Endometrium (tissue), 2 donors: Measurements from ENCODE around the gene ABCC4.

ENCODE experiments used
- FAIRE-seq: peaks from 2 replicates; lab custom pipeline; 2012; peaks lifted over from hg19 to GRCh38; lab: Jason Lieb, UNC
- donor health status: control.
- donor health status: control.

Gene ABCC4

DNA sequence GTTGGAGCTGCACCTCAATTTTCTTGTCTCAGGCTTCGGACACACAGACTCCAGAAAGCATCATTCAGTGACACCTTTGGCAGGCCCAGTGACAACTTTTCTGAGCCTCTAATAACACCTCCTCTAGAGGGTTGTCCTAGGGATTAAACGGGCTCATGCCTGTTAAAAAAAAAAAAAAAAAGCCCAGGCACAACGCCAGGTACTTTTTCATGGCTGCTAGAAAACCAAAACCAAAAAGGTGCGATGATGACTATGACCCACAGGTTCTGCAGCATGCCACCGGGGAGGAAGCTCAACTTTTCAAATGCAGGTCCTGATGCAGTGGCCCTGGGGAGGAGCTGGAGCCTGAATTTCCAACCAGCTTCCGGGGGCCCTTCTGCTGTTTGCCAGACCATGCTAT, 184.2 kb downstream of the ABCC4 start:
- FAIRE-seq, result no peak

DNA sequence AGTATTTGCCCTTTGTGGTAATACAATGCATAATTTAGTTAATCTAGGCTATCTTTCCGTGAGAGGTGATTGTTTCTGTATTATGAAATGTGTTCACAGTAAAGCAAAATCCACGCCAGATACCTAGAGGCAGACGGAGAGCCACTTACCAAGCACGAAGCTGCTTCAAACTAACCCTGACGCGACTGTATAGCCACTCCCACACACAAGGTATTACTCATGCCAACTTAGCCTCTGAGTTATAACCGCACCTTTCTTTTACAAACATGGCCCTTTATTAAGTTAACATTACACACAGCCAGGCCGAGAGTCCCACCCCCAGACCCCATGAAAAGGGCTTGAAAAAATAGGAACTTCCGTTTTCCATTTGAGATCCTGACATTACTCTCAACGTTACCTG, 185.7 kb downstream of the ABCC4 start:
- no peak for FAIRE-seq

DNA sequence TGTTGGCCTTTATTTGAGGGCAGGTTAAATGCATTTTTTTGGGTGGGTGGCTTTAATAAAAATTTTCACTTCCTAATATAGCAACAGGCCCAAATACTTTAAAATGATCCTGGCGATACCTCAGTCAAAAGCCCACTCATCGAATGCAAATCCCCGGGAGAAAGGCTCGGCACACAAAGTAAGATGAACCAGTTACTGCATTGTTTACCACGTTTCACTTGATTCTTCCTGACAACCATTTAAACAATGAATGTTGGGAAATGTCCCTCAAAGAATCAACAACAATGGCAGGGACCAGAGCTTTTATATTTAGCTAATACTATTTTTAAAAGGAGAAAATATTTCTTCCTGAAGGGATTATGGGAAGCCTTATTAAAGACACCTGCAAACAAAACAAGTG, 187.7 kb downstream of the ABCC4 start:
- no peak for FAIRE-seq

DNA sequence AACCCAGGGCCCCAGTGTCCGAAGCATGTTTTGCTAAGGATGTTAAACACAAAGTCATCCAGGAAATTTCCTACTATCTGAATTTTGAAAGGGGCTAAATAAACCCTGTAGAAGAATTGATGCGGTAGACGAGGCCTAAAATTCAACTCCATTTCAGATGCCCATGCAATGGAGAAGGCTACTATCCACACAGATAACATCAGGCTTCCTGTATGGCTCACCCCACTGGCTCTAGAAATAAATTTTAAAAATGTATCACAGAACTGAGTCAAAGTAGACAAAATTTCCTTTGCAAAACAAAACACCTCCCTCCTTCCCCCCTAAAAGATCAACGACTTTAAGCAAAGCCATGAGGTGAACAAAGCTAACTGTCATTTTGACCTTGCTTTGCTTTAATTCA, 188.4 kb downstream of the ABCC4 start:
- no peak for FAIRE-seq

DNA sequence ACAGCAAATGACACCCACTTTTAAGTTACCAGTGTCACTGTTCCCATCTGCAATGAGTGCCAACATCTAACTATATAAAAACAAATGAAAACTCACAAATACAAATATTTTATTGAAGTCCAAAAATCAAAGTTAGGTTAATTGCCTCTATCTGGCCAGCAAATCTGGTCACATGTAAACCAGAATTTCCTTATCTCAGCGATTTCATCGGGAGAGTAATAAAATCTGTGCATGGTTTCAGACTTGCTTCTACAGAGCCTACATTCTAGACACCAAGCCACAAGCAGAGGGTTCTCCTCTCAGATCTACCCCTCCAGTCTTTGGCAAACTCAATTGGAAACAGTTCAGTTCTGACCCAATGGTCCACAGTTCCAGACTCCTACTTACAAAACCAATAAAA, 189.6 kb downstream of the ABCC4 start:
- FAIRE-seq, result no peak

DNA sequence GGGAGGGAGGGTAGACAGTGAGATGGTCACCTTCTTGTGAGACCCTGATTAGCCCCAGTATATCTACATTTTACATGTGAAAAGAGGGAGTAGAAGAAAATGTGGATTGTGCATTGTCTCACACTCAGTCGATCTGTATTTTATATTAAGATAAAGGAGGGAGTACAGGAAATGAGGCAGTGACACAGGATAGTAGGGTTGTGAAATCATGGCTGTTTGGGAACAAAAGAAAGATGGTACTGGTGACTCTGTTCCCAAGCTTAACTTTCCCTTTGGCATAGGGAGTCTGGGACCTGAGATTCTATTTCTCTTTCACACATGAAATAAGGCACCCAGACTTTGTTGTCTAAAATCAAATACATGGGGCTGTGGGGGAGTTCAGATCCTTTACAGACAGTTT, 194.7 kb downstream of the ABCC4 start:
- FAIRE-seq, result no peak

DNA sequence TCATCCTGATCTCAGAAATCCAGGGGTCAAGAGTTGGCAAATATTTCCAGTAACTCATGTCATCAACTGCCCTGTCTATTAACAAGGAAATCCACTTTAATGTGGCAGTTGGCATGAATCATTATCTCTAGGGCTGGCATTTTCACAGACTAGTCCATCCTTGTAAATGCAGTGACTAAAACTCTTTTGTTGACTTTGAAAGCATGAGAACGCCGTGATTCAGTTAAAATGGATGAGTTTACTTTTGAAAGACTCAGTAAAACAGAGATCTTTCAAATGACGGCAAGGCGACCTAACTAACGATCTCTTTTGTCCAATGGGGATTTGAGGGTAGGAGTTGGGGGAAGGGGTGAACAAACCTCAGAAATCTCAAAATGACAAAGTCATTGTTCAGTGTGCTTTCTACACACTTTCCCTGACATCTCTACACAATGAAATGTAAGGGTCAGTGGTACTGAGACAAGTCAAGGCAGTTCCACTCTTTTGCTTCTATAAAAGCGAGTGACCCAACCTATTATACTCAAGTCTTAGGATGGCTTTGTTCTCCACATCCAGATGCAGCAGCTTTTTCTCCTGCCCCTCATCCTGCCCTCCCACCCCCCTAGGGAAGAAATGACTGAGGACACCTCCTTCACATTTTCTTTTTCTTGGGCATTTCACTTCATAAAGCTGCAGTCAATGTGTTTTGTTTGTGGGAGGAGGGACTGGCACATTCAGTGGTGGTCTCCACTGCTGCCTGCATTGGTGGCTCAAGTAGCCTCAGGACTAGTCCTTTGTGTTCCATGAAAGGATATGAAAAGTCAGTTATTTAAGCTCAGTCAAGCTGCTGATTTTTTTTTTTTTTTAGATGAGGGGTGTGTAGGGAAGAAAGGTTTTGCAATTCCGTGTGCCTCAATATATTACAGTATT, 200.5 kb downstream of the ABCC4 start:
- no peak for FAIRE-seq

DNA sequence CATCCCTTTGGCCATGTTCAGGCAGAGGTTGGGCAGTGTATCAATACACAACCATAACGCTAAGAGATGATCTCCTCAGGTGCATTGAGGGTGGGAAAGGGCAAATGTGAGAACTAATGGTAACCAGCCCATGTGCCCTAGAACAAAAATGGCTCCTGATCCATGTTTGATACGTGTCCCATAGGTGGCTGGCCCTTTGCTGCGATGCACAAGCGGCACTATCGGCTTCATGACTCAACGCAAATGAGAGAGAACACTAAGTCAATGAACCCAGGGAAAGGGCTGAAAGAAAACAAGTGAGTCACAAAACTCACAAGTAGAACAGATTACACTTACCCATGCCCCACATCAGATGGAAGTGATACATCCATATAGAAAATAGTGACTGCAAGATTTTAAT, 201.7 kb downstream of the ABCC4 start:
- no peak for FAIRE-seq

DNA sequence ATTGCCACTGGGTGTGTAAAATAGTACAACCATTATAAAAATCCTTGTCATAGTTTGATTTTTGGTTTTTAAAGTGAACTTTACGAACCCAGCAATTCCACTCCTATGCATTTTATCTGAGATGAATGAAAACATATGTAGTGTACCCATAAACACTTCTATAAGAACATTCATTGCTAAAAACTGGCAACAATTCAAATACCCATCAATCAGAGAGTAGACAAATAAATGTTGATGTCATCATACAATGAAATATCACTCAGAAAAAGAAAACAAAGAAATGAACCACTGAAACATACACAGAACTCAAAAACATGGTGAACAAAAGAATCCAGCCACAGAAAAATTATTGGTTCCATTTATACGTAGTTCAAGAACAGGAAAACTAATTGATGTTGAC, 202.3 kb downstream of the ABCC4 start:
- FAIRE-seq, result no peak

DNA sequence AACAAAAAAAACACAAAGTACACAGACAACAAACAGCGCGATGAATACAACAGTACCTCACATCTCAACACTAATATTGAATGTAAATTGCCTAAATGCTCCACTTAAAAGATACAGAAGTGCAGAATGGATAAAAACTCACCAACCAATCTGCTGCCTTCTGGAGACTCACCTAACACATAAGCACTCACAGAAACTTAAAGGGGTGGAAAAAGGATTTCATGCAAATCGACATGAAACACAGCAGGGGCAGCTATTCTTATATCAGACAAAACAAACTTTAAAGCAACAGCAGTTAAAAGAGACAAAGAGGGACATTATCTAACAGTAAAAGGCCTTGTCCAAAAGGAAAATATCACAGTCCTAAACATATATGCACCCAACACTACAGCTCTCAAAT, 209.5 kb downstream of the ABCC4 start:
- no peak for FAIRE-seq

DNA sequence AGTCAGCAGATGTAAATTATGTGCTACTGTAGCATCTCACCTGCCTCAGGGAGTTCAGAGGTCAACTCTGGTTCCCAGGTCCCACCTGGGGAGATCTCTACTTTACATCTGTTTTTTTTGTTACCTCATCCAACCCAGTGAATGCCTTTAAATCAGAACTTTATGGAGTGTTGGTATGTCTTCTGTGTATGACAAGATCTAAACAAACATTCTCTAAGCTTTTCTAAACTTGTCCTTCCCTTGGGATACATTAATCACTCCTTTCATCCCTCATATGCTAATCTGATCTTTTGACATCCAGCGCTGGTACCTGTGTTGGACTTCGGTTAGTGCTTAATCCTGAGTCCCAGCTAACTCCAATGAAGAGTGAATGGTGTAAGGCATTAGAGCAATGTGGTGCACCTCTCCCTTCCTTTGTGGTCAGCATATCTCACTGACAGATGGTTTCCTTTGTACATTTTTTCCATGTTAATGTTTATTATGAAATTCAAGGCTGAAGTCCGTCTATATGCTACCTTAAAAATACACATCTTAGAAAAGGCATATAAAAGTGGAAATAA, 213.4 kb downstream of the ABCC4 start:
- FAIRE-seq, result no peak

DNA sequence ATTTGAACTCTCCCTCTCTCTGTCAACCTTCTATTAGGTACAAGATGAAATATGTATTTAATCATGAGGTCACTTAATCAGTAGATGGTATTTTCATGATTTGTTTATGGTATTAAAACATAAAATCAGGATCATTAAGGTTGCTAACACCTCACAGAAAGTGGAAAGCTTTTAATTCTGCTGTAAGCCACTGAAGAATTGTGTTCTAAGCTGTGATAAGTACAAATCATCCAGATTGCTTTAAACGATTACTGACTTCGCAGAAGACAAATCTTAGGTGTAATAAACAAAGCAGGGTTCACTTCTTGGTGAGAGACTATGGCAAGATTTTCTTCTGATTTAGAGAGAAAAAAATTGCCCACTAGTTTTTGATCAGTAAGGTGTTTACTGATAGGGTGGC, 214.5 kb downstream of the ABCC4 start:
- no peak for FAIRE-seq

DNA sequence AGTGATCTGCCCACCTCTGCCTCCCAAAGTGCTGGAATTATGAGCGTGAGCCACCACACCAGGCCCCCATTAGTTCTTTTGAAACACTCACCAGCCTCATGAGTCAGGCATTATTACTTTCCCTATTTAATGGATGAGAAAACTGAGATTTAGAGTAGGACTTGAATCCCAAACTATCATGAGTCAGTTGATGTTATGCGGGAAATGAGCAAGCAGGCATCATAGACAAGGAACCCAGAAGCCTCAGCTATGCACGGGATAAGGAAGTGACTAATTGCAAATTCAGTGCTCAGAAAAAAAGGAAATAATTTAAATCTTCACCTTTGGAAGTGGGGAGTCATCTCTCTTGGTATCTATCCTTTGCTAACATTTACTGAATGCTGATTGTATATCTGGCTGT, 217.5 kb downstream of the ABCC4 start:
- no peak for FAIRE-seq

DNA sequence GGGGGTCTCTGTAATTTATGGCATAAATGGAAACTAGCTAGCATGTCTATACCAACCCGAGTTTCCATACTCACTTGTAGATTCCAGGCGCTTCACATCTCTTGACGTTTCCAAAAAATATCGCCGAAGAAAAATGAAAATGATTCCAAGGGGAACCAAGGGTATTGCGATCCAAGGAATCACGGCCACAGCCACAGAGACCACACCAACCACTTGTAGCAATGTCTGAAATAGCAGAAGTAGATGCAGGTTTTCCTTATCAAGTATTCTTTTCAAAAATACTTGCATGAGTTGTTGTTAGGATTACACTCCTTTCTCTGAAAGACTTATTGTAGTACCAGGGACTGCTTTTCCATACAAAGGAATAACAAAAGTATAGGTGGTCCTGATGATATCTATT, 218.2 kb downstream of the ABCC4 start:
- FAIRE-seq, result no peak

DNA sequence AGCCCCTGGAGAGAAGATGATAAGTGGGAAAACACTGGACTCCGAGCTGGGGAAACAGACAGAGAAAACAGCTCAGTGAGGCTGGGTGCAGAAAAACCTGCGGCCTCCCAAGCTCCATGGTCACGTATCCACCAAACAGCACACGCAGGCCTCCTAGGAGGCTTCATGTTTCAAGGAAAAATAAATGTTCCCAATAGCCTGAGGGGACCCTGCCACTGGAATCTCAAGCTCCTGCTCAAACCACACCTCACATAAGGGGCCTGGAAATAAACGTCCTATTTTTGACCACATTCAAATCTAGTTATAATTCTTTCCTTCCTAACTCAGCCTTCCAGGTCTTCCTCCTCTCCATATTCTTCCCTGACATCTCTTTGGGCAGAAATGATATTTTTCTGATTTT, 225.7 kb downstream of the ABCC4 start:
- FAIRE-seq, result no peak

DNA sequence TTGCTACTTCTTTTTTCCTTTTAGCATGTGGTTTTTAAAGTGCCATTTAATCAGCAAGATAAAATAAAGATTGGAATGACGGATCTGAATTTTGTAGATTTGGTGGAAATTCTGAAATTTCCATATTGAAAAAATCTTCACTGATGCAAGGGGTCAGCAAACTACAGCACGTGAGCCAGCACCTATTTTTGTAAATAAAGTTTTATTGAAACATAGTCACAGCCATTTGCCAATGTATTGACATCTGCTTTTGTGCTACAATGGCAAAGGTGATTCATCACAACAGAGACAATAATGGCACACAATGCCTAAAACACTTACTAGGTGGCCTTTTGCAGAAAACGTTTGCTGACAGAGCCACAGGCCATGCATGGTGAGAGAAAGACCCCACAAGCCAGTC, 226.4 kb downstream of the ABCC4 start:
- FAIRE-seq, result no peak

DNA sequence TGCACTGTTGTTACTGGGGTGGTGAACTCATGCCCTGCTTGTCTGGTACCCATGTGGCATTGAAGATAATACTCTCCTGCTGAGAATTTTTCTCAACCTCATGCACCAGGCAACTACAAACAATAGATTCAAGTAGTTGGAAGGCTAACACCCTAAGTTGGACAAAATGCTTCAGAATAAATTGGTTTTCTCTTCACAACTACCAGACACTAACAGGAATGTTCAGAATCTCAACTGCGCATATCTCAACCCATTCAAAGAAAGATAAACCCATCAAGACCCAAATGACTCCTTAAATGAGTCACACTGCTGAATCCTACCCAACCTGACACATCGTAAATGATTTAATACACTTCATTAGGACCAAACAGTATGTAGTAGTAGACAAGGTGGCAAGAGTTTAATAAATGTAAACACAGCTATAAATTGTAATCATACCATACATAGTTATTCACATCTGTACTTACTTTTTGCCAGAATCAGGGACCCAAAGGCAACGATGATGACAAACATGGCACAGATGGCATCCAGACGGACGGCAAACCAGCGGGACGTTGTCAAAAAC, 227.4 kb downstream of the ABCC4 start:
- no peak for FAIRE-seq

DNA sequence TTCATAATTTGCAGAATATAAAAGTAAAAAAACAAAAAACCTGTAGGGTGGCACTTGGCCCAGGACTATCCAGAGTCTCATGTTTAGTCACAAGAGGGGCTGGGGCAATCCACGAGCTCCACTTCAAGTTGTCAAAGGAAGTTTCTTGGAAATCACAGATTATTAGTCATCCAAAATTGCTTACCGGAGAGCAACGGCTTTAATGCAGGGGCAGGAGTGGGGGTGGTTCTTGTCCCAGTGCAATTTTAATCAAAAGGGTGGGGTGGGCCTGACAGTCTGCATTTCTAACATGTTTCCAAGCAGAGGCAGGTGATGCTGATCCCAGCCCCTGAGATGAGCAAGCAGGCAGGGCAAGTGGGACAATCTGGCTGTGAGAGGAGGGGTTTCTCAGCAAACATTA, 233.9 kb downstream of the ABCC4 start:
- no peak for FAIRE-seq

DNA sequence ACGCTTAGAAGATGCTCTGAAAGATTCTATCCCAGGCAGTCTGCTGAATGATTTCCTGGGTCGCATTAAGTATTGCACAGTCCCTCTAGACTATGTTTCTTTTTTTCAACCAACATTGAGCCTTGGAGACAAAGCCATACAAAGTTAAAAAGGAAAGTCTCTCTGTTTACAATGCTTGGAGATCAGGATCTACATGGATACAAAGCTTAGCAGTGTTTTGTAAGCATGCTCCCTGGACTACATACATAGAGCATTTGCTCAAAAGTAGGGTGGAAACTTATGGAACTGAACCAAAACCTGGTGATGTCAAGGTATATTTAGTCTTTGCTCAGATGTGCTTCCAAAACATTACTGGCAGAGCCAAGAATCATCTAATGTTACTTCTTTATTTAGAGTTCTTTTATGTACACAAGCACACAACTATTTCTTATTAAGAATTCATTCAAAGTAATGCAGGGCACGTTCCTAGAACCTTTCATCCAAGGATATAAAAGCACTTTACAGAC, 241.2 kb downstream of the ABCC4 start:
- no peak for FAIRE-seq

DNA sequence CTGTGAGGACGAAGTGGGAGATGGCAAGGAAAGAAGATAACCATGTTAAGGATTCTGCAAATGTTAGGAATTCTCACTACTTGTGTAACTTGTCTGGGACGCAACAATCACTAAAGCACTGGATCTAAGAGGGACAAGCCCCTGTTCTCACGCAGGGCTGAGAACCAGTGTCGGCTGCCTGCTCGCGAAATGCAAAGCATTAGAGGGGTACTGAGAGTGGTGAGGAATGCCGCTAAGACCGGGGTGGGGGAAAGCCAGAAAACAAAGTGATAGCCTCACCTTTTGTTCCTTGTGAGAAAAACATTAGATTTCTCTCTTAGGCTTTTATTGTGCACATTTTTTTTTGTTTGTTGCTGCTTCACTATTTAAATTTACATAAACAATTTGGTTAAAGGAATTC, 241.9 kb downstream of the ABCC4 start:
- no peak for FAIRE-seq

DNA sequence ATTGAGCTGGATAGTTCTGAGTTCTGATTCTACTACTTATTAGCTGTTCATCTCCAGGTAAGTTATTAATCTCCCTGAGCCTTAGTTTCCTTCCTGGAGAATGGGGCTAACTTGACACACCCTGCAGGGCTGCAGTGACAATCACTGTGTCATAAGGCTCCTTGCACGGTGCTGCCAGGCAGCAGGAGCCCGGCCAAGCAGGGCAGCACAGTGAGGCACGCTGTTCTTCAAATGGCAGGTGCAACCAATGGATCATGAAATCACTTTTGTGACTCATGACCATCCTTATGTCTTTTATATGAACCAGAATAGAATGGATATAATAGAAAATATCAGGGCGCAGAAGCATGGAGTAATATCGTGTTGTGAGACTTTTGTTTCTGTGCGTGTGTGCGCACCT, 242.6 kb downstream of the ABCC4 start:
- no peak for FAIRE-seq

DNA sequence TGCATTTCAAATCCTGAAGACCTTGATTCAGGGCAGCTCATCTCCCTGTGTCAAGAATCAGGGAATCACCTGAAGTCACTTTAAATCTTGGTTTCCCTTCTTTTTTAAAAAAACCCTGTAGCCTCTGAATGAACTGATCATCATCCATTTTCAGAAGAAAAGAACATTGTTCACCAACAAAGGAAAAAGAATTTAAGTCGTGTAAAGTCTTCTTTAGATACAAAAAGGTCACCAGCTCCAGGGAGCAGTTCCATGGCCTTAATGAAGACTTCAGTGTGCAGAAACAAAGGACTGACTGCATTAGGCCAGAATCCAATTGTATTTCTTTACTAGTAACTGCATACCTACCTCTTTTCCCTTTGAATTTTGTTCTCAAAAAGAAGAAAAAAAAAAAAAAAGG, 245.0 kb downstream of the ABCC4 start:
- no peak for FAIRE-seq

DNA sequence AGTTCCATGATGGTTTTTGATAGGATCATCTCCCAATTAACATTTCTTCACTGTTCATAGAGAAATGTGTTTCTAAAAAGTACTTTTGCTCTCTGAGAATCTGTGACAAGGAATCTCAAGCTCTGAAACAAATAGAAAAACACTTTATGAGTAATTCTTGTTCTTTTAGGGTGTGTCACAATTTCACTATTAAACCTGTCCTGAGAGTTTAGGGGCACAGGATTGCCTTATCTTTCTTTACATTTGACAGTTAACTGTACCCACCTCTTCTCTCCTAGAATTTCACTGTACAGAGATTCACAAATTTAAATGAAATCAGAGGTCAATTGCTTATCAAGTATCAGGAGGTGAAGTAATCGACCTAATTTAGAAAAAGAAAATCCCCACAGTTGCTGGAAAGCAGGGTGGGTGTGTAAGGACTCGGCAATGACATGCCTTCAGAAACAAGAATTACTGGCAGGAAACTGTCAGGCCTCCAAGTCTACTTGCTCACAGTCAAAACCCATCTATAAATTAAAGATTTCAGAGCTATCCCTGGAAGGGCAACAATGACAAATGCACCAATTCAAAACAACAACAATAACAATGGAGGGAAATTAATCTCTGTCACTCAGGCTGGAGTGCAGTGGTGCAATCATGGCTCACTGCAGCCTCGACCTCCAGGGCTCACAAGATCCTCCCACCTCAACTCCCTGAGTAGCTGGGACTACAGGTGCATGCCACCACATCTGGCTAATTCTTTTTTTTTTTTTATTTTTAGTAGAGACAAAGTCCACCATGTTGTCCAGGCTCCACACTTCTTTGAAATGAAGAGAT, 250.2 kb downstream of the ABCC4 start:
- FAIRE-seq, result no peak
